MG63 (cell line): ENCODE data around the gene GRIA2. TPM values are rescaled to one million over a fixed set of nuclear protein-coding genes. Genes with fewer than 3 reads are reported as not detected.
"Not testable (repeated sequence)": the region's sequence is repeated elsewhere in the genome, so short reads cannot be mapped to it uniquely, and the experiment has no call there.

Experiments
- DNase-seq: peaks from one replicate; pipeline ENCODE4 v3.0.0-alpha.2; 2020
- H3K27me3 ChIP-seq: fragments of 250-450 bp; sonication (Bioruptor Pico); 2 replicates; pipeline ENCODE4 v1.5.1; 2020; ENCODE audit warnings: mild to moderate bottlenecking, moderate library complexity
- H3K36me3 ChIP-seq: fragments of 250-450 bp; sonication (Bioruptor Pico); 2 replicates; pipeline ENCODE4 v1.5.1; 2020; ENCODE audit warnings: mild to moderate bottlenecking, moderate library complexity
- H3K4me3 ChIP-seq: fragments of 250-450 bp; sonication (Bioruptor Pico); 2 replicates; pipeline ENCODE4 v1.5.1; 2020; ENCODE audit warnings: mild to moderate bottlenecking, moderate library complexity
- H3K9me3 ChIP-seq: fragments of 250-450 bp; sonication (Bioruptor Pico); 2 replicates; pipeline ENCODE4 v1.5.1; 2020; ENCODE audit warnings: mild to moderate bottlenecking, moderate library complexity
- total RNA-seq: library from RNA; depleted of rRNA; stranded (reverse); fragments of >200 nt; shearing (Covaris generic); gene quantifications from 2 replicates; pipeline ENCODE4 v1.2.3, GENCODE V29; 2014; ENCODE audit warnings: low replicate concordance; rRNA removed

The GRIA2 gene
- not detected in 2 replicates for total RNA-seq

DNA sequence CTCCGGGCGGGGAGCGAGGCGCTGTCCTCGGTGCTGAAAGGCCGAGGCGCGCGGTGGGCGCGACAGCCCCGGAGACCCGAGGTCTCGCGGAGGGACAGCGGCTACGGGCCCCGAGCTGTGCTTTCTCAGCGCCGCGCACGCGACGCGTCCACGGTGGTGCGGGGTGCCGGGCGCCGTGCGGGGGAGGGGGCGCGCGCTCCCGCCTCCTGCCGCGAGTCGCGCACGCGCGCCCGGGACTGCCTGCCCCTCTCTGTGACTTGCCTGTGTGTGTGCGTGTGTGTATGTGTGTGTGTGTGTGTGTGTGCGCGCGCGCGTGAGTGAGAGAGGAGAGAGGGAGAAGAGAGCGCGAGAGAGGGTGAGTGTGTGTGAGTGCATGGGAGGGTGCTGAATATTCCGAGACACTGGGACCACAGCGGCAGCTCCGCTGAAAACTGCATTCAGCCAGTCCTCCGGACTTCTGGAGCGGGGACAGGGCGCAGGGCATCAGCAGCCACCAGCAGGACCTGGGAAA is at the start of gene GRIA2:
TSS of gene GRIA2 (plus strand) at position 358 of the 511 bp plus-strand sequence. CDS start 315 bp downstream, outside the sequence.
- H3K9me3 ChIP-seq, result no peaks in the 10 kb centered on the region
- no peak within 1 kb of the TSS for H3K4me3 ChIP-seq
- H3K27me3 ChIP-seq, result peaks cover 62% of the 10 kb centered on the region
- H3K36me3 ChIP-seq, result no peaks in the 10 kb centered on the region
- DNase-seq, result peak; percentile 83

- Histone ChIP-seq H3K4me3 (no peak overlapping the region), H3K27me3 (no peaks in the 10 kb centered on the region), H3K36me3 (no peaks in the 10 kb centered on the region), H3K9me3 (no peaks in the 10 kb centered on the region)
- no peak for DNase-seq
These were observed 48.5 kb upstream of the GRIA2 start for GRCh38 chr4:157172011-157172410.

GRCh38 chr4:157180268-157180667 is 40.3 kb upstream of the GRIA2 start:
- DNase-seq, H3K27me3 ChIP-seq, H3K36me3 ChIP-seq, H3K4me3 ChIP-seq, H3K9me3 ChIP-seq: not testable (repeated sequence)

DNA sequence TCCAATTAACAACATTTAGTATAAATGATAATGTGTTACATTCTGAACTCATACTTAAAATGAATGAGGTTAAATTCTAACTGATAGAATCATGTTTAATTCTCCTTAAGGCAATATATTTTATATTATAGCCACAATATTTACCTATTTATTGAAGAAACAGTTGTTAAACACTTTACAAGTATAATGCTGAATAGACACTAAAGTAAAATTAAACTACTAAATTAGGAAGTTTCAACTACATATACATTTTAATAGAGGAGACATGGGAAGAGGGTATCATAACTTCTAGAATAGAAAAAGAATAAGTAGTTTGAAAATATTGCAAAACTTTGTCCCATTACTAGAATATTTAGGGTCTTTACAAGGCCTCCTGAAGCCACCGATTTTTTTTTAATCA is 36.2 kb upstream of the GRIA2 start:
- no peak for DNase-seq
- H3K9me3 ChIP-seq, result no peaks in the 10 kb centered on the region
- no peak overlapping the region for H3K4me3 ChIP-seq
- H3K27me3 ChIP-seq, result no peaks in the 10 kb centered on the region; the same call in 1 of the 2 replicates
- H3K36me3 ChIP-seq, result no peaks in the 10 kb centered on the region

DNA sequence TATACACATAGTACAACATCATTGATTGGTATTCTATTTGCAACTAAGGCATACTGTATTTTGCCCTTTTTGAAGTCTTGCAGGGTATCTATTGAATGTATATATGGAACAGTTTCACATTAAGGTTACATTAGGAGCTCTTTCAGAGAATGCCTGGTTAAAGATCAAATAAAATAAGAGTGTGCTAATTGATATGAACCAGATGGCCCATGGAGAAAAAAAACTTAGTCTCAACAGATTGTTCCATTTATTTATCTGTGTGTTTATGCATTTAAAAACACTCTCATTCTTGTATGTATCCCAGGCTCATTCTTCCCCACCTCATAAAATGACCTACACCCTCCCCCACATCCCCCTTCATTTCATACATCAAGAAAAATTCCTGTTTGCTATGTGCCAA is 35.2 kb upstream of the GRIA2 start:
- Histone ChIP-seq H3K9me3 (no peaks in the 10 kb centered on the region), H3K27me3 (no peaks in the 10 kb centered on the region; the same call in 1 of the 2 replicates), H3K36me3 (no peaks in the 10 kb centered on the region), H3K4me3 (no peak overlapping the region)
- no peak for DNase-seq

GRCh38 chr4:157195374-157195773 is 25.2 kb upstream of the GRIA2 start:
- Histone ChIP-seq H3K4me3 (no peak overlapping the region), H3K9me3 (no peaks in the 10 kb centered on the region), H3K27me3 (peaks cover 4% of the 10 kb centered on the region), H3K36me3 (no peaks in the 10 kb centered on the region)
- no peak for DNase-seq

DNA sequence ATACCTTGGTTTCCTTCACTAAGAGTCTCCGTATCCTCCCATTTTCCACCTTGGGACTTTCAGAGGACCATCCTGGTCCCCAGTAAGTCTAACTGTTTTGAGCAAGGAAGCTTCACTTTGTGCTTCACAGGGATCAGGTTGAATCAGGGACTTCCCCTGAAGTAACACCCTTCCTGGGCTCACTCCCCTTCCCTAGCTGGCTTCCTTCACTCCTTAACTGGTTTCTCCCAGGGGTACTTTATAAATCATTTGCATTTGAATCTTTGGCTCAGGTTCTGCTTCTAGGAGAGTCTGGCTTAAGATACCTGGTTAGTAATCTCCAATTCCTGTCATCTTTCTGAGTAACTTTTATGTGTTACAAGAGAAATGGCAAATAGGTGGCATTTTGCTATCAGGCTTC is 24.5 kb upstream of the GRIA2 start:
- Histone ChIP-seq H3K36me3 (no peaks in the 10 kb centered on the region), H3K9me3 (no peaks in the 10 kb centered on the region), H3K4me3 (no peak overlapping the region), H3K27me3 (peaks cover 4% of the 10 kb centered on the region)
- DNase-seq, result no peak

DNA sequence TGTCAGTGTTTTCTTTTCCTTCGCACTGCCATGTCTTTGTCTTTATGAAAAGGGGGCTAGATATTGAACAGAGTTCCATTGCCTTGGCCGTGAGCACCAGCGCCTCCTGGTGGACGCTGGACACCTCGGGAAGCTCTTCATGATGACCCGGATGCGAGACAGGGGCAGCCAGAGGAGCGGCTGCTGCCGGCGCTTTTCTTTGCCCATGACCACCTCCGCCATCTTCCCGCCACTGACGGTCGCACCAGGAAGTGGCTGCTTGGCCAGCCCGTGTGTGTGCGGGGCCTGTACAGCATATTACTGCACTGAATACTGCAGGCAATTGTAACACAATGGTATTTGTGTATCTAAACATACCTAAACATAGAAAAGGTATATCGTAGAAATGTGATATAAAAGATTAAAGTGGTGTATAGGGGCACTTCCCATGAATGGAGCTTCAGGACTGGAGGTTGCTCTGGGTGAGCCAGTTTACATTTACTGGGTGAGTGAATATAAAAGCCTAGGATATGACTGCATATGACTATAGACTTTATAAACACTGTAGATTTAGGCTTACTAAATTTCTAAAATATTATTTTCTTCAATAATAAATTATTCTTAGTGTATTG is 15.8 kb upstream of the GRIA2 start:
- Histone ChIP-seq H3K36me3 (no peaks in the 10 kb centered on the region), H3K9me3 (no peaks in the 10 kb centered on the region), H3K27me3 (no peaks in the 10 kb centered on the region; the same call in 1 of the 2 replicates), H3K4me3 (no peak overlapping the region)
- DNase-seq, result peak; percentile 57

DNA sequence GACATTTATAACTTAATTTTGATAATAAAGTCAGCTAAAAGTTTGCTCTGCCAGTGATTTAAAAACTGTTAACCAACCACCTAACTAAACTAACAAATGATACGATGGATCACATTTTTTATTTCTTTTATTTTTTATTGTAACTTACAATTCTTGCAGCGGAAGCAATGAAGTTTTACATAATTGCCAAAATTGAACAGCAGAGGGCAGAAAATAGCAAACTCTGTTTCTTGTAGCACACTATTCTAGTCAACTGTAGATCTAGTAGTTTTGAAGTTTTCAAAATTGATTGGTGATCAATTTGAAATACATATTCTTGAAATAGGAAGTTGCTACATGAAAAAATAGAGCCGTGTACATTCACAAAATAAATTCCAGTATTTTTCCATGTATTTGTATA is 2.8 kb upstream of the GRIA2 start:
- Histone ChIP-seq H3K4me3 (no peak overlapping the region), H3K27me3 (peaks cover 38% of the 10 kb centered on the region), H3K9me3 (no peaks in the 10 kb centered on the region), H3K36me3 (no peaks in the 10 kb centered on the region)
- DNase-seq, result no peak

GRCh38 chr4:157219711-157220370 is 687 bp upstream of the GRIA2 start:
- Histone ChIP-seq H3K36me3 (no peaks in the 10 kb centered on the region), H3K4me3 (no peak overlapping the region), H3K9me3 (no peaks in the 10 kb centered on the region), H3K27me3 (peaks cover 58% of the 10 kb centered on the region)
- no peak for DNase-seq

DNA sequence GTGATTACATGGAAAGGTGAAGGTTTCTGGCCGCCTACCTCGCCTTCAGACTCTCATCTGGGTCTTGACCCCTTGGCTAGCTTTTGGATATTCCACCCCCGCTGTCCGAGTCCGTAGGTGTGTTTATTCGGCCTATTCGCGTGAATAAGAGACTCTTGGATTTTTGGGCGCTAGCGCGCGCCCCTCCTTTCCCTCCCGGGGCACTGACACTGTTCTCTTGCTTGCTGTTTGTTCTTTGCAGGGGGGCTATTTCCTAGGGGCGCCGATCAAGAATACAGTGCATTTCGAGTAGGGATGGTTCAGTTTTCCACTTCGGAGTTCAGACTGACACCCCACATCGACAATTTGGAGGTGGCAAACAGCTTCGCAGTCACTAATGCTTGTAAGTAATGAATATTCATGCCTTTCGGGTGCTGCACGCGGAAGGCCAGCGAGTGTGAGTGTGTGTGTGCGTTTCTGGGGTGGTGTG is 932 bp downstream of the GRIA2 start:
- Histone ChIP-seq H3K36me3 (no peaks in the 10 kb centered on the region), H3K27me3 (peaks cover 60% of the 10 kb centered on the region), H3K9me3 (no peaks in the 10 kb centered on the region), H3K4me3 (no peak overlapping the region)
- DNase-seq, result no peak

- Histone ChIP-seq H3K27me3 (peaks cover 59% of the 10 kb centered on the region), H3K36me3 (no peaks in the 10 kb centered on the region), H3K9me3 (no peaks in the 10 kb centered on the region), H3K4me3 (peak overlapping the region; percentile 7)
- peak; percentile 44 for DNase-seq
These were observed 1.6 kb downstream of the GRIA2 start for GRCh38 chr4:157221895-157222770.

GRCh38 chr4:157222771-157223160 is 2.2 kb downstream of the GRIA2 start:
- no peak for DNase-seq
- H3K27me3 ChIP-seq, result peaks cover 59% of the 10 kb centered on the region
- peak overlapping the region; percentile 7 for H3K4me3 ChIP-seq
- no peaks in the 10 kb centered on the region for H3K9me3 ChIP-seq
- no peaks in the 10 kb centered on the region for H3K36me3 ChIP-seq

GRCh38 chr4:157223456-157223855 is 2.9 kb downstream of the GRIA2 start:
- H3K4me3 ChIP-seq, result no peak overlapping the region
- H3K27me3 ChIP-seq, result peaks cover 59% of the 10 kb centered on the region
- DNase-seq, result no peak
- H3K36me3 ChIP-seq, result no peaks in the 10 kb centered on the region
- no peaks in the 10 kb centered on the region for H3K9me3 ChIP-seq

GRCh38 chr4:157225096-157225495 is 4.6 kb downstream of the GRIA2 start:
- no peaks in the 10 kb centered on the region for H3K9me3 ChIP-seq
- no peak overlapping the region for H3K4me3 ChIP-seq
- H3K36me3 ChIP-seq, result no peaks in the 10 kb centered on the region
- DNase-seq, result no peak
- H3K27me3 ChIP-seq, result peaks cover 50% of the 10 kb centered on the region

DNA sequence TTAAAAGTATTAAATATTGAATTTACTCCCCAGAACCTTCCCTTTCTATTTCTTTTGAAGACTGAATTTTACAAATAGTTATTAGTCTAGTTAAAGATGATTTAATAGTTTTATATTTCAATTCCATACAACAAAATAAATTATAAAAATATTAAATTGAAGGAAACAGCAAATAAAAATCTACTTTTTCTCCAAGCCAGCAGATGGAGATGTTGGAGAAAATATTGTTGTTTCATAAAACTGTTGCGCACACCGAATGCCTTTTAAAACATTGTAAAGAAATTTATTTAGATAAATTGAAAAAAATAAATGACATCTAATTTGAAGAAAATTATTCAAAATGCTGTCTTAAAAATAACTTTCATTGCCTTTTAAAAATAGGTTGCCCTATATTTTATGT is 5.5 kb downstream of the GRIA2 start:
- H3K27me3 ChIP-seq, result peaks cover 44% of the 10 kb centered on the region

DNA sequence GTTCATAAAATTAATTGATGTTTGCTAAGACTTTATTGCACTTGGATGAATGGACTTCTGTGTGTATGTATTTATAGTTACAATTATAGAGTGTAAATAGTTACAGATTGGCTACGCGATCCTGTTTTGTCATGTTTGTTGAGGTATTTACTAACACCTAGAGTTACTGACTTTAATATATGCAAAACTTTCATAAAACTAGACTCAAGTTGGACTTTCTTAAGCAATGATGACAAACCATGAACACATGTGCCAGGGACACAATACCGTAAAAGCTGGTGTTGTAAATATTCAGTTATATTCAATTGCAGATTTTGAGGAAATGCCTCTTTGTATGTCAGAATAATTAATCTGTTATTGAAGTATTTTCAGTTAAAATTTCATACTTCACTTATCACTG is 6.1 kb downstream of the GRIA2 start:
- DNase-seq, result no peak
- Histone ChIP-seq H3K4me3 (no peak overlapping the region), H3K9me3 (no peaks in the 10 kb centered on the region), H3K36me3 (no peaks in the 10 kb centered on the region), H3K27me3 (peaks cover 38% of the 10 kb centered on the region)

More for the DNA sequence above, 5.5 kb downstream of the GRIA2 start:
- no peaks in the 10 kb centered on the region for H3K36me3 ChIP-seq
- no peak for DNase-seq
- no peaks in the 10 kb centered on the region for H3K9me3 ChIP-seq
- H3K4me3 ChIP-seq, result no peak overlapping the region
